SU-DHL-6 (cell line): ENCODE results near the gene ZIC4.
A peak's percentile ranks its signal among the peaks of the same experiment; 100 is the strongest.

Experiments used
- H2AFZ ChIP-seq: fragments of 200-600 bp; sonication (generic); 2 replicates; pipeline ENCODE4 v1.6.1; 2014; ENCODE audit warnings: low read depth, mild to moderate bottlenecking, moderate library complexity, mixed read lengths, antibody characterized with exemption, low read length; ENCODE audit not compliant: severe bottlenecking
- H3F3A ChIP-seq: fragments of 200-600 bp; shearing (Covaris generic); 2 replicates; pipeline ENCODE4 v1.6.0; 2016; ENCODE audit warnings: antibody characterized with exemption, mild to moderate bottlenecking; ENCODE audit not compliant: insufficient read depth
- H3K27ac ChIP-seq: fragments of 200-600 bp; sonication (generic); 2 replicates; pipeline ENCODE4 v1.5.1; 2016; ENCODE audit warnings: low read depth, mild to moderate bottlenecking, low read length, moderate library complexity, mixed read lengths
- H3K27me3 ChIP-seq: fragments of 200-600 bp; sonication (generic), shearing (Covaris generic); 2 replicates; pipeline ENCODE4 v1.6.0; 2014; ENCODE audit warnings: mild to moderate bottlenecking, low read length
- H3K36me3 ChIP-seq: fragments of 200-600 bp; sonication (generic); 2 replicates; pipeline ENCODE4 v1.6.1; 2014; ENCODE audit warnings: mild to moderate bottlenecking, low read length, mixed read lengths
- H3K4me2 ChIP-seq: fragments of 300-600, 200-600 bp; shearing (Covaris generic), sonication (generic); 2 replicates; pipeline ENCODE4 v1.6.0; 2014; ENCODE audit warnings: low read length, low read depth, mild to moderate bottlenecking; ENCODE audit not compliant: poor library complexity, severe bottlenecking
- H3K4me3 ChIP-seq: fragments of 200-600 bp; sonication (generic); 2 replicates; pipeline ENCODE4 v1.5.1; 2014; ENCODE audit warnings: antibody characterized with exemption, low read length, mild to moderate bottlenecking, mixed read lengths; ENCODE audit not compliant: insufficient read depth, poor library complexity, severe bottlenecking
- H3K79me2 ChIP-seq: fragments of 200-600 bp; sonication (generic); 2 replicates; pipeline ENCODE4 v1.6.1; 2014; ENCODE audit warnings: mild to moderate bottlenecking, low read length, moderate library complexity; ENCODE audit not compliant: insufficient read depth
- H3K9ac ChIP-seq: fragments of 200-600 bp; sonication (generic); 2 replicates; pipeline ENCODE4 v1.7.0; 2014; ENCODE audit warnings: mild to moderate bottlenecking, low read length
- H3K9me2 ChIP-seq: fragments of 200-600 bp; sonication (generic); replicated peaks from 2 replicates; pipeline ENCODE4 v1.6.1; 2014; ENCODE audit warnings: low read length; ENCODE audit not compliant: insufficient read depth
- H3K9me3 ChIP-seq: fragments of 200-600 bp; sonication (generic); 2 replicates; pipeline ENCODE4 v1.6.1; 2014; ENCODE audit warnings: low read length, mixed read lengths; ENCODE audit not compliant: insufficient read depth
- H4K20me1 ChIP-seq: fragments of 200-600 bp; sonication (generic); 2 replicates; pipeline ENCODE4 v1.6.1; 2014; ENCODE audit warnings: low read depth, mild to moderate bottlenecking, antibody characterized with exemption, low read length, moderate library complexity, mixed read lengths
- CTCF ChIP-seq: fragments of 200-600 bp; sonication (generic); IDR thresholded peaks from one replicate; pipeline ENCODE4 v1.5.1; 2017; ENCODE audit warnings: antibody characterized with exemption, mild to moderate bottlenecking, low read length, moderate library complexity; ENCODE audit not compliant: insufficient read depth, poor library complexity, severe bottlenecking
- EZH2phosphoT487 ChIP-seq: fragments of 200-600 bp; sonication (generic), shearing (Covaris generic); conservative IDR thresholded peaks from 2 replicates; pipeline ENCODE4 v1.6.1; 2018; ENCODE audit warnings: mild to moderate bottlenecking, antibody characterized with exemption, low read length, moderate library complexity, mixed read lengths

ZIC4 gene

DNA sequence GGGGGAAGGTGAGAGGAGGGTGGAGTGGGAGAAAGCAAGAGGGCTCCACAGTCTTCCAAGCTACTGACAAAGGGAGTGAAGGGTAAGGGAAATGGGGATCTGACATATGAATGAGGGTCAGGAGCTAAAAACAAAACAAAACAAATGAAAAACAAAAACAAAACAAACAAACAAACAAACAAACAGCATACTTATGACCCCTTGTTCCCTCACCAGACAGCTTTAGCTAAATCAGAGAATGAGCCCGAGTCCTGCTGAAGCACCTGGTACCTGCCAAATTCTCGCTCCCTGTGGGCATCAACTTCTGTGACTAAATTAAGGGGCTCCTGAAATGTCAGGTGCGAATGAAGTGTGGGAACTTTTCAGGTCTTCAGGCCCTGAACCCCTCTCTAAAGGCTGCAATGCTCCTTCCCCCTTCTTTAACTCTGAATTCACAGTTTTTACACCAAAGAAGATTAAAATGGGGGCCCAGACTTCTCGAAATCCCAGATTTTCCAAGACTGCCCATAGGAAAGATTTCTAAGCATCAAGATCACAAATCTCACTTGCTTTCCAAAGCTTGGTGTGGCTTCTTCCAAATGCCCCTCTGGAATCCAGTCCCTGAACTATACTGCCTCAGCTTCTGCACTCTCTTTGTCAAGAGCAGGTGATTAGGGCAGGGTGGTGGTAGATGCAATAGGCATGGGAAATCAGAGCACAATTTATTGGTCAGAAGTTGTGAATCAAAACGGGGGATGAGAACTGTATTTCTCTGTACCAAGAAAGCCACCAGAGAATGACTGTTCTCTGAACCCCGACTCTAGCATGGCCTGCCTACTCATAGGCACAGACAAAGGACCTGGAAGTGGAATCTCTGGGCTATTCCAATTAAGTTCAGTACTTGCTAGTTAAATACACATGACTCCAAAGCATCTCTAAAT lies 40.9 kb downstream of the ZIC4 start:
- Histone ChIP-seq H3K36me3 (no peaks in the 10 kb centered on the region), H3K27ac (no peak overlapping the region), H3K4me2 (no peak overlapping the region), H3K9me3 (no peaks in the 10 kb centered on the region), H3F3A (no peaks in the 10 kb centered on the region), H2AFZ (no peak overlapping the region), H3K27me3 (no peaks in the 10 kb centered on the region), H3K79me2 (no peaks in the 10 kb centered on the region), H3K9ac (no peak overlapping the region), H4K20me1 (no peaks in the 10 kb centered on the region), H3K4me3 (no peak overlapping the region), H3K9me2 (no peaks in the 10 kb centered on the region)
- TF ChIP-seq CTCF (no peak), EZH2phosphoT487 (no peak)

DNA sequence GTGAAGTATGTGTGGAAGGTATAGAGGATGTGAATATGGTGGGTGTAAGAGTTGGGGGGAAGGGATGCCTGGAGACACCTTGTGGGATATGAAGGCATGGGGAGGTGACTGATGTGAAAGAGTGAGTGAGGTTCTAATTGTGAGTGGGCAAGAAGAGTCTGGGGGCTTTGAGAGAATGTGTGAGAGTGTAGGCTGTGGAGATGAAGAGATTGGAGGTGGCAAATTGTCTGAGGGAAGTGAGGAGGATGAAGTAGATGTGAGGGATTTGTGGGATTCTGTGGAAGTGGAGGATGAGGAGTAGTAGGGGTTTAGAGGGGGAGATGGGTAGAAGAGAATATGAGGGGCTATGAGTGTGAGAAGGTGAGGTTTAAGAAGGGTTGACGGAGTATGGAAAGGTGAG lies 41.6 kb downstream of the ZIC4 start:
- TF ChIP-seq EZH2phosphoT487, result no peak
- no peak for TF ChIP-seq CTCF
- Histone ChIP-seq H3F3A (no peaks in the 10 kb centered on the region), H3K4me2 (no peak overlapping the region), H2AFZ (no peak overlapping the region), H3K27me3 (no peaks in the 10 kb centered on the region), H3K36me3 (no peaks in the 10 kb centered on the region), H3K79me2 (no peaks in the 10 kb centered on the region), H4K20me1 (no peaks in the 10 kb centered on the region), H3K27ac (no peak overlapping the region), H3K9ac (no peak overlapping the region), H3K4me3 (no peak overlapping the region), H3K9me3 (no peaks in the 10 kb centered on the region), H3K9me2 (no peaks in the 10 kb centered on the region)

DNA sequence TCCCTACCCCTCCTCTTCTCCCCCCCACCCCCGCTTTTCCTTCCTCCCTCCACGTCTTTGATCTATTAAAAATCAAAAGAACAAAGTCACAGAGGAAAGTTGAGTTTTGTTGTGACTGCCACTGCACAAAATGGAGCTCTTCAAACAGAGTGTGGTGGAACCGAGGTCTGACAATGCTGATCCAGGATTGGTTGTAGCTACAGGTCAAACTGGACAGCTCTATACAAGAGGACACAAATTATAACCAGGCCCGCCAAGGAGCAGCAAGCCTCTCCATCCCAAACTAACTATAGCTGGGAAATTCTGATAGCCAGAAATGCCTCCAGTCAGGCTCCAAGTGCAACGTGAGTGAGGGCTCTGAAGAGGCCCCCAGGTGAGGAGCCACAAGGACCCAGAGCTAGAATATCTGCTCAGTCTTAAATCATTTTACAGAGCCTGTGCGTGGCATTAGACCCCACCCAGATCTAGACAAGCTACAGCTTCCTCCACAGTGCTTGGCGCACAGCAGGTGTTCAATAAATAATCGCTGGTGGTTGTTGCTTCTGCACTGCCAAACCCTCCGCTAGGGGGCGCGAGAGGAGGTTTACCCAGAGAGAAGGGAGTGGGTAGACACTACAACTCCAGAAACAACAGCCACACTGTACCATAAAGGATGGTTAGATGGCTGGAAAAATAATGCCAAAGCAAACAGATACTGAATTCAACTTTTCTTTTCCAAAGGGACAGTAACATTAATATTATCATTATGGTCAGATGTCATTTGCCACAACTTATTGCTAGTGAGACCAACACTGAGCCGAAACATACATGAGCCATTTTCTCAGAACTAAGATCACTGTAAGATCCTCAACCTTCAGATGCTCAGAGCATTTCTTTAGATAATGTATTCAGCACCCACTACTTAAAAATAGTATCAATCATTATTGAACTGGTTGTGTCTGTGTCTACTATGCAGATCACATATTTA lies 44.6 kb downstream of the ZIC4 start:
- H4K20me1 ChIP-seq, result no peaks in the 10 kb centered on the region
- no peaks in the 10 kb centered on the region for H3K9me2 ChIP-seq
- no peak overlapping the region for H3K27ac ChIP-seq
- H3K9me3 ChIP-seq, result no peaks in the 10 kb centered on the region
- no peaks in the 10 kb centered on the region for H3K36me3 ChIP-seq
- no peaks in the 10 kb centered on the region for H3K79me2 ChIP-seq
- H2AFZ ChIP-seq, result no peak overlapping the region
- H3K4me2 ChIP-seq, result no peak overlapping the region
- TF ChIP-seq EZH2phosphoT487, result no peak
- TF ChIP-seq CTCF, result peak; percentile 57
- H3K27me3 ChIP-seq, result no peaks in the 10 kb centered on the region
- H3K9ac ChIP-seq, result no peak overlapping the region
- no peak overlapping the region for H3K4me3 ChIP-seq
- no peaks in the 10 kb centered on the region for H3F3A ChIP-seq
